H9 (cell line): ENCODE measurements around the gene SCUBE1. TPM values are rescaled to one million over a fixed set of nuclear protein-coding genes. Genes with fewer than 3 reads are reported as not detected.

ENCODE experiments used
- DNase-seq: peaks from one replicate; pipeline ENCODE4 v3.0.0-alpha.2; 2017
- H2AFZ ChIP-seq: one replicate; pipeline ENCODE4 v1.6.1; 2013; ENCODE audit warnings: mild to moderate bottlenecking, low read length, control low read depth, moderate library complexity
- H2AK5ac ChIP-seq: 2 replicates; pipeline ENCODE4 v1.6.1; 2013; ENCODE audit warnings: low read length, control low read depth, mixed read lengths; ENCODE audit not compliant: insufficient read length
- H2BK120ac ChIP-seq: one replicate; pipeline ENCODE4 v1.6.1; 2013; ENCODE audit warnings: low read depth, mild to moderate bottlenecking, low read length, control low read depth, inconsistent platforms; ENCODE audit not compliant: poor library complexity, severe bottlenecking
- H2BK12ac ChIP-seq: 2 replicates; pipeline ENCODE4 v1.6.1; 2013; ENCODE audit warnings: low read length, control low read depth, mixed read lengths, low read depth; ENCODE audit not compliant: insufficient read length
- H2BK15ac ChIP-seq: 2 replicates; pipeline ENCODE4 v1.6.1; 2013; ENCODE audit warnings: low read depth, low read length, control low read depth
- H2BK20ac ChIP-seq: one replicate; pipeline ENCODE4 v1.6.1; 2013; ENCODE audit warnings: low read depth, mild to moderate bottlenecking, low read length, control low read depth, inconsistent platforms; ENCODE audit not compliant: poor library complexity, severe bottlenecking
- H2BK5ac ChIP-seq: 2 replicates; pipeline ENCODE4 v1.6.1; 2013; ENCODE audit warnings: low read length, control low read depth, mixed read lengths; ENCODE audit not compliant: insufficient read length
- H3K14ac ChIP-seq: 2 replicates; pipeline ENCODE4 v1.6.1; 2013; ENCODE audit warnings: low read length, control low read depth; ENCODE audit not compliant: insufficient read depth
- H3K18ac ChIP-seq: 2 replicates; pipeline ENCODE4 v1.6.1; 2013; ENCODE audit warnings: low read depth, mild to moderate bottlenecking, mixed read lengths, low read length, control low read depth; ENCODE audit not compliant: insufficient read length
- H3K23ac ChIP-seq: 2 replicates; pipeline ENCODE4 v1.6.1; 2013; ENCODE audit warnings: low read length, control low read depth, mixed read lengths, low read depth; ENCODE audit not compliant: insufficient read length
- H3K23me2 ChIP-seq: 2 replicates; pipeline ENCODE4 v1.6.1; 2013; ENCODE audit warnings: low read depth, mild to moderate bottlenecking, mixed read lengths, low read length, control low read depth; ENCODE audit not compliant: insufficient read length, poor library complexity, severe bottlenecking
- H3K27ac ChIP-seq: 2 replicates; pipeline ENCODE4 v1.5.1; 2013; ENCODE audit warnings: low read length, control low read depth, mixed read lengths, low read depth; ENCODE audit not compliant: insufficient read length
- H3K27me3 ChIP-seq: 2 replicates; pipeline ENCODE4 v1.6.1; 2013; ENCODE audit warnings: low read length, control low read depth, inconsistent platforms; ENCODE audit not compliant: insufficient read depth
- H3K4ac ChIP-seq: 2 replicates; pipeline ENCODE4 v1.6.1; 2013; ENCODE audit warnings: low read depth, mild to moderate bottlenecking, control low read depth, inconsistent platforms, low read length, moderate library complexity
- H3K4me1 ChIP-seq: 2 replicates; pipeline ENCODE4 v1.6.1; 2013; ENCODE audit warnings: low read length, control low read depth, inconsistent platforms; ENCODE audit not compliant: insufficient read depth
- H3K4me2 ChIP-seq: 2 replicates; pipeline ENCODE4 v1.6.1; 2013; ENCODE audit warnings: low read length, control low read depth, mixed read lengths; ENCODE audit not compliant: insufficient read length, insufficient read depth
- H3K56ac ChIP-seq: 2 replicates; pipeline ENCODE4 v1.6.1; 2013; ENCODE audit warnings: low read depth, mild to moderate bottlenecking, mixed read lengths, low read length, control low read depth; ENCODE audit not compliant: insufficient read length
- H3K79me1 ChIP-seq: 2 replicates; pipeline ENCODE4 v1.6.1; 2013; ENCODE audit warnings: low read depth, mild to moderate bottlenecking, moderate library complexity, low read length, control low read depth, inconsistent platforms; ENCODE audit not compliant: insufficient read depth, poor library complexity, severe bottlenecking
- H3K79me2 ChIP-seq: 2 replicates; pipeline ENCODE4 v1.6.1; 2013; ENCODE audit warnings: low read length, control low read depth, inconsistent platforms; ENCODE audit not compliant: insufficient read depth
- H3K9ac ChIP-seq: 2 replicates; pipeline ENCODE4 v1.6.1; 2013; ENCODE audit warnings: low read length, control low read depth, mixed read lengths; ENCODE audit not compliant: insufficient read length; ENCODE audit errors: extremely low read depth
- H3K9me3 ChIP-seq: one replicate; pipeline ENCODE4 v1.6.1; 2013; ENCODE audit warnings: low read depth, low read length, inconsistent platforms; ENCODE audit not compliant: control insufficient read depth
- H3T11ph ChIP-seq: one replicate; pipeline ENCODE4 v1.6.1; 2013; ENCODE audit warnings: mild to moderate bottlenecking, low read length, control low read depth, inconsistent platforms
- H4K20me1 ChIP-seq: one replicate; pipeline ENCODE4 v1.6.1; 2013; ENCODE audit not compliant: control insufficient read depth, insufficient read length, insufficient read depth
- H4K5ac ChIP-seq: 2 replicates; pipeline ENCODE4 v1.6.1; 2013; ENCODE audit warnings: low read depth, mild to moderate bottlenecking, mixed read lengths, low read length, control low read depth; ENCODE audit not compliant: insufficient read length
- H4K8ac ChIP-seq: replicated peaks from 2 replicates; pipeline ENCODE4 v1.6.1; 2013; ENCODE audit warnings: low read length, control low read depth, mixed read lengths, low read depth; ENCODE audit not compliant: insufficient read length
- H4K91ac ChIP-seq: 2 replicates; pipeline ENCODE4 v1.6.1; 2013; ENCODE audit warnings: low read depth, mild to moderate bottlenecking, moderate library complexity, mixed read lengths, low read length, control low read depth; ENCODE audit not compliant: insufficient read length
- H3K27ac Mint-ChIP-seq, 3 experiments: 2 replicates in 2 of 3; 3 replicates in 1 of 3; pipeline ENCODE4 v1.8.0; 2020 to 2021; ENCODE audit warnings: mixed read lengths in 3 of 3, mild to moderate bottlenecking in 1 of 3, moderate library complexity in 1 of 3
- H3K27me3 Mint-ChIP-seq: 2 replicates; pipeline ENCODE4 v1.8.0; 2021; ENCODE audit warnings: low read depth, mild to moderate bottlenecking, moderate library complexity, mixed read lengths
- H3K36me3 Mint-ChIP-seq, 3 experiments: 2 replicates in 2 of 3; 3 replicates in 1 of 3; pipeline ENCODE4 v1.8.0; 2020 to 2021; ENCODE audit warnings: low read depth in 3 of 3, mixed read lengths in 3 of 3; ENCODE audit not compliant: insufficient read depth in 1 of 3
- H3K4me1 Mint-ChIP-seq, 2 experiments: 2 replicates each; pipeline ENCODE4 v1.8.0; 2020; ENCODE audit warnings: mixed read lengths in 2 of 2
- H3K4me3 Mint-ChIP-seq, 2 experiments: 2 replicates in 1 of 2; 3 replicates in 1 of 2; pipeline ENCODE4 v1.8.0; 2020 to 2021; ENCODE audit warnings: mild to moderate bottlenecking in 2 of 2, mixed read lengths in 2 of 2, moderate library complexity in 1 of 2
- H3K9me3 Mint-ChIP-seq, 2 experiments: 2 replicates in 1 of 2; 3 replicates in 1 of 2; pipeline ENCODE4 v1.8.0; 2020; ENCODE audit warnings: mild to moderate bottlenecking in 2 of 2, mixed read lengths in 2 of 2, moderate library complexity in 1 of 2
- CTCF ChIP-seq: fragments of 200-600 bp; sonication (generic); conservative IDR thresholded peaks from 3 replicates; pipeline ENCODE4 v1.8.0; 2021; ENCODE audit warnings: antibody characterized with exemption, mild to moderate bottlenecking
- WGBS: extraction: QIAGEN DNeasy Blood & Tissue Kit; methylation state at CpG from one replicate; pipeline ENCODE4 v1.1.7; 2013; ENCODE audit warnings: missing lambda C conversion rate, low lambda C conversion rate, mixed read lengths; ENCODE audit not compliant: insufficient read length; ENCODE audit errors: extremely low coverage; 5-methylcytosine and 5-hydroxymethylcytosine counted together
- total RNA-seq: library from RNA; stranded (reverse); gene quantifications from 2 replicates; pipeline ENCODE4 v1.2.1, GENCODE V29; 2021

Gene SCUBE1
- total RNA-seq, 1 experiment from 2014 or later, result 1.2 TPM

GRCh38 chr22:43326331-43327156 lies 16.6 kb downstream of the SCUBE1 start:
- H3K27ac ChIP-seq, result no peak overlapping the region
- H2BK20ac ChIP-seq, result no peak overlapping the region
- no peak overlapping the region for H2AK5ac ChIP-seq
- no peak for DNase-seq
- no peak overlapping the region for H4K91ac ChIP-seq
- H4K8ac ChIP-seq, result no peak overlapping the region
- H3K9me3 ChIP-seq, result no peaks in the 10 kb centered on the region
- no peak overlapping the region for H4K5ac ChIP-seq
- TF ChIP-seq CTCF, result no peak
- H3K23me2 ChIP-seq, result no peaks in the 10 kb centered on the region
- no peak overlapping the region for H3K14ac ChIP-seq
- no peak overlapping the region for H2BK120ac ChIP-seq
- H3K23ac ChIP-seq, result no peak overlapping the region
- Mint-ChIP-seq H3K4me3 (peak overlapping the region in 1 of 2 experiments; percentile 3; a peak in 1 of 5 replicates), H3K36me3 (no peaks in the 10 kb centered on the region), H3K4me1 (peaks cover 22 to 38% of the 10 kb centered on the region in 2 experiments), H3K9me3 (no peaks in the 10 kb centered on the region), H3K27me3 (peaks cover 2% of the 10 kb centered on the region), H3K27ac (peak overlapping the region in 1 of 3 experiments; percentile 54; a peak in 1 of 7 replicates)
- H2BK12ac ChIP-seq, result no peak overlapping the region
- no peak overlapping the region for H3K4ac ChIP-seq
- H3K4me2 ChIP-seq, result no peak overlapping the region
- no peaks in the 10 kb centered on the region for H4K20me1 ChIP-seq
- no peak overlapping the region for H3T11ph ChIP-seq
- no peaks in the 10 kb centered on the region; the same call in 1 of the 2 replicates for H3K4me1 ChIP-seq
- no peak overlapping the region for H3K9ac ChIP-seq
- H2BK5ac ChIP-seq, result no peak overlapping the region
- 0 out of 2 replicates have a peak, but pooled peaks cover 2% of the 10 kb centered on the region for H3K79me2 ChIP-seq
- H3K56ac ChIP-seq, result no peak overlapping the region
- no peaks in the 10 kb centered on the region for H3K79me1 ChIP-seq
- WGBS, result no CpG with 5 or more reads among the region's 17 CpGs
- no peak overlapping the region for H2AFZ ChIP-seq
- no peaks in the 10 kb centered on the region for H3K27me3 ChIP-seq
- no peak overlapping the region for H3K18ac ChIP-seq
- no peak overlapping the region for H2BK15ac ChIP-seq
